ENCODE measurements around the gene SPACA1. TPM values are rescaled to one million over a fixed set of nuclear protein-coding genes. Genes with fewer than 3 reads are reported as not detected.

SPACA1 gene
- total RNA-seq, 1 donor = not detected

DNA sequence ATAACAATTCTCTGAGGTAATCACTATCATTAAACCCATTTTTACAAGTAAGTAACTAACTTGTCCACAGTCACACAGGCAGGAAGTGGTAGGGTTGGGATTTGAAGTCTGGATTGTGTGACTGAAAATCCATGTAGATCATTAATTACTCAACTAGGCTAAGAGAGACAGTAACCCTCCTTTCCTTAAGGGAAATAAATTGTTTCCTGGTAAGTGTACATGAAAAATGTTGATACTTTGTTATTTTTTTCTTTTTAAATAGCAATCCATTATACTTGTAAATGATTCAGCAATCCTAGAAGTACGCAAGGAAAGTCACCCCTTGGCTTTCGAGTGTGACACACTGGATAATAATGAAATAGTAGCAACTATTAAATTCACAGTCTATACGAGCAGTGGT is 11.6 kb downstream of the SPACA1 start:
- Histone ChIP-seq H3K4me1 (ENCODE audit: insufficient read depth, low read length) (no peaks in the 10 kb centered on the region), H3K27ac (ENCODE audit: low read depth, low read length) (no peak overlapping the region), H3K79me2 (ENCODE audit: insufficient read depth, low read length) (no peaks in the 10 kb centered on the region), H3K9me3 (ENCODE audit: low read depth, low read length) (no peaks in the 10 kb centered on the region), H3K27me3 (ENCODE audit: insufficient read depth, low read length) (no peaks in the 10 kb centered on the region), H3K36me3 (ENCODE audit: insufficient read depth, low read length) (no peaks in the 10 kb centered on the region), H3K4me3 (ENCODE audit: insufficient read depth, low read length) (no peak overlapping the region), H2AFZ (ENCODE audit: low read length) (no peak overlapping the region), H3K4me2 (ENCODE audit: insufficient read depth, low read length) (no peak overlapping the region), H4K20me1 (ENCODE audit: insufficient read depth, low read length) (no peaks in the 10 kb centered on the region)
- TF ChIP-seq, protein P1, sequence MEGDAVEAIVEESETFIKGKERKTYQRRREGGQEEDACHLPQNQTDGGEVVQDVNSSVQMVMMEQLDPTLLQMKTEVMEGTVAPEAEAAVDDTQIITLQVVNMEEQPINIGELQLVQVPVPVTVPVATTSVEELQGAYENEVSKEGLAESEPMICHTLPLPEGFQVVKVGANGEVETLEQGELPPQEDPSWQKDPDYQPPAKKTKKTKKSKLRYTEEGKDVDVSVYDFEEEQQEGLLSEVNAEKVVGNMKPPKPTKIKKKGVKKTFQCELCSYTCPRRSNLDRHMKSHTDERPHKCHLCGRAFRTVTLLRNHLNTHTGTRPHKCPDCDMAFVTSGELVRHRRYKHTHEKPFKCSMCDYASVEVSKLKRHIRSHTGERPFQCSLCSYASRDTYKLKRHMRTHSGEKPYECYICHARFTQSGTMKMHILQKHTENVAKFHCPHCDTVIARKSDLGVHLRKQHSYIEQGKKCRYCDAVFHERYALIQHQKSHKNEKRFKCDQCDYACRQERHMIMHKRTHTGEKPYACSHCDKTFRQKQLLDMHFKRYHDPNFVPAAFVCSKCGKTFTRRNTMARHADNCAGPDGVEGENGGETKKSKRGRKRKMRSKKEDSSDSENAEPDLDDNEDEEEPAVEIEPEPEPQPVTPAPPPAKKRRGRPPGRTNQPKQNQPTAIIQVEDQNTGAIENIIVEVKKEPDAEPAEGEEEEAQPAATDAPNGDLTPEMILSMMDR (IDR thresholded peaks at IDR 0.05; ENCODE audit: extremely low read depth, low read depth, low read length) = no peak
- no peak for DNase-seq (ENCODE audit: insufficient read length, low spot score, missing footprints)

DNA sequence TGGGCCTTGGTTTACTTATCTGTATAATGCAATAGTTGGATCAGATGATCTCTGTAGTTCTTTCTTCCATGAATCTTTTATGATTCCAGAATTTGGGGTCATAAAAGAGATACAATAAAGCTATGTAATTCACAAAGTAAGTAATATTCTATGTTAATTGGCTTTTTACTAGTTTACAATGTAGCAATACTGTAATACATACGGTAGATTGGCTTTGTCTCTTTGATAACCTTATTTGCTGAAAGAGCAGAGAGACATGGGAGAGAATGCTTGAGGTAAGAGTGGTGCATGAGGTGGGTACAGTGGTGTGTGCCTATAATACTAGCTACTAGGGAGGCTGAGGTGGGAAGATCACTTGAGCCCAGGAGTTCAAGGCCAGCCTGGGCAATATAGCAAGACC is 14.7 kb downstream of the SPACA1 start:
- no peak overlapping the region for H3K27ac ChIP-seq (ENCODE audit: low read depth, low read length)
- no peak overlapping the region for H3K4me3 ChIP-seq (ENCODE audit: insufficient read depth, low read length)
- no peaks in the 10 kb centered on the region for H3K27me3 ChIP-seq (ENCODE audit: insufficient read depth, low read length)
- H3K4me2 ChIP-seq (ENCODE audit: insufficient read depth, low read length) = no peak overlapping the region
- H3K79me2 ChIP-seq (ENCODE audit: insufficient read depth, low read length) = no peaks in the 10 kb centered on the region
- H3K4me1 ChIP-seq (ENCODE audit: insufficient read depth, low read length) = no peaks in the 10 kb centered on the region
- H3K9me3 ChIP-seq (ENCODE audit: low read depth, low read length) = no peaks in the 10 kb centered on the region
- no peak for DNase-seq (ENCODE audit: insufficient read length, low spot score, missing footprints)
- no peaks in the 10 kb centered on the region for H3K36me3 ChIP-seq (ENCODE audit: insufficient read depth, low read length)
- H4K20me1 ChIP-seq (ENCODE audit: insufficient read depth, low read length) = no peaks in the 10 kb centered on the region
- no peak overlapping the region for H2AFZ ChIP-seq (ENCODE audit: low read length)
- TF ChIP-seq, protein P1 (IDR thresholded peaks at IDR 0.05; ENCODE audit: extremely low read depth, low read depth, low read length) = no peak

DNA sequence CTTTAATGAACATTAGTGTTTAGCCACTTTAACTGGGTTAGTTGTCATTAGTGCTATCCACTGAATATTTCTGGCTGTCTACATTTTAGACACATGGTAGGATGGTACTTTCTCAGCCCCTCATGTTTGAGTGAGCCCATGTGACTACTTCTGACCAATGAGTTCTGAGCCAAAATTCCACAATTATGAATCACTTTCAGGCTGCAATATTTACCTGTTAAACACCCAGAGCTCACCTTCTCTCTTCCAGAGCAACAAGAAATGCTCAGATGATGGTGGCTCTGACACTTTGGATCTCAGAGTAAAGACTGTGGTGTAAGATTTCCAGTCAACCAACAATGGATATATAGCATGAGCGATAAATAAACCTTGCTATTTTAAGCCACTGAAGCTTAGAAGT is 24.8 kb downstream of the SPACA1 start:
- no peaks in the 10 kb centered on the region for H3K4me1 ChIP-seq (ENCODE audit: insufficient read depth, low read length)
- H2AFZ ChIP-seq (ENCODE audit: low read length) = no peak overlapping the region
- H3K36me3 ChIP-seq (ENCODE audit: insufficient read depth, low read length) = no peaks in the 10 kb centered on the region
- no peaks in the 10 kb centered on the region for H3K79me2 ChIP-seq (ENCODE audit: insufficient read depth, low read length)
- TF ChIP-seq, protein P1 (IDR thresholded peaks at IDR 0.05; ENCODE audit: extremely low read depth, low read depth, low read length) = no peak
- no peak for DNase-seq (ENCODE audit: insufficient read length, low spot score, missing footprints)
- H3K4me2 ChIP-seq (ENCODE audit: insufficient read depth, low read length) = no peak overlapping the region
- H4K20me1 ChIP-seq (ENCODE audit: insufficient read depth, low read length) = no peaks in the 10 kb centered on the region
- no peaks in the 10 kb centered on the region for H3K9me3 ChIP-seq (ENCODE audit: low read depth, low read length)
- no peak overlapping the region for H3K27ac ChIP-seq (ENCODE audit: low read depth, low read length)
- no peaks in the 10 kb centered on the region for H3K27me3 ChIP-seq (ENCODE audit: insufficient read depth, low read length)
- no peak overlapping the region for H3K4me3 ChIP-seq (ENCODE audit: insufficient read depth, low read length)

DNA sequence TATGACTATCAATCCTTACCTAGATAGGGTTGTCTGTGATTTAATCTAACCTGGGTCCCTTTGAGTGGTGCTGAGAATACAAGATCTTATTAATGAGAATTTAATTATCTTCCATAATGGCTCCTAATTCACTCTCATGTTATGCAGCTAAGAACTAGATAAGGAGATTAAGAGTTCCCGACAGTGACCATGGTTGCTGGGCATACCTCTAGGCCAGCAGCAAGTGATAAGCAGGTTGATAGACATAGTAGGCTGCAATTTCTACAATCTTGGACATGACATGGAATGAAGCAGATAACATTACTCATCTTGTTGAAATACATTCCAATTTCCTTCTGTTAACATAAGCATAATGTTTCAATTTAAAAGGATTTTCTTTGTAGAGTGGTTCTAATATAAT is 27.1 kb downstream of the SPACA1 start:
- H3K4me2 ChIP-seq (ENCODE audit: insufficient read depth, low read length) = no peak overlapping the region

More for the DNA sequence above, 27.1 kb downstream of the SPACA1 start:
- Histone ChIP-seq H4K20me1 (ENCODE audit: insufficient read depth, low read length) (no peaks in the 10 kb centered on the region), H3K9me3 (ENCODE audit: low read depth, low read length) (no peaks in the 10 kb centered on the region), H3K27ac (ENCODE audit: low read depth, low read length) (no peak overlapping the region), H3K79me2 (ENCODE audit: insufficient read depth, low read length) (no peaks in the 10 kb centered on the region), H2AFZ (ENCODE audit: low read length) (no peak overlapping the region), H3K36me3 (ENCODE audit: insufficient read depth, low read length) (no peaks in the 10 kb centered on the region), H3K4me1 (ENCODE audit: insufficient read depth, low read length) (no peaks in the 10 kb centered on the region), H3K27me3 (ENCODE audit: insufficient read depth, low read length) (no peaks in the 10 kb centered on the region), H3K4me3 (ENCODE audit: insufficient read depth, low read length) (no peak overlapping the region)
- DNase-seq (ENCODE audit: insufficient read length, low spot score, missing footprints) = peak; percentile 27
- TF ChIP-seq, protein P1 (IDR thresholded peaks at IDR 0.05; ENCODE audit: extremely low read depth, low read depth, low read length) = no peak
